Activated CD4-positive, alpha-beta T cell treated with anti-CD3 and anti-CD28 coated beads for 48 hours (primary cell): ENCODE results near the gene KCNF1.

ENCODE experiments used
- DNase-seq: peaks from one replicate; pipeline ENCODE4 v3.0.0-alpha.2; 2020

The KCNF1 gene

GRCh38 chr2:10905006-10905861 lies 6.5 kb upstream of the KCNF1 start:
- no peak for DNase-seq

GRCh38 chr2:10905862-10906143 lies 5.9 kb upstream of the KCNF1 start:
- no peak for DNase-seq

- no peak for DNase-seq
Measured at GRCh38 chr2:10906926-10907625, 4.7 kb upstream of the KCNF1 start.

- DNase-seq: no peak
Measured at GRCh38 chr2:10908195-10908594, 3.5 kb upstream of the KCNF1 start.

GRCh38 chr2:10909050-10909995 lies 2.4 kb upstream of the KCNF1 start:
- DNase-seq: peak; percentile 50

GRCh38 chr2:10909996-10910341 lies 1.8 kb upstream of the KCNF1 start:
- DNase-seq: no peak

GRCh38 chr2:10910625-10911024 lies 1.1 kb upstream of the KCNF1 start:
- DNase-seq: no peak

- no peak for DNase-seq
Measured at GRCh38 chr2:10912076-10912731, 470 bp downstream of the KCNF1 start.

- DNase-seq: no peak
Measured at GRCh38 chr2:10912796-10913455, 1.2 kb downstream of the KCNF1 start.

GRCh38 chr2:10913501-10914271 lies 2.0 kb downstream of the KCNF1 start:
- DNase-seq: no peak

- DNase-seq: no peak
Measured at GRCh38 chr2:10914272-10914693, 2.5 kb downstream of the KCNF1 start.

GRCh38 chr2:10915236-10915635 lies 3.5 kb downstream of the KCNF1 start:
- no peak for DNase-seq

- no peak for DNase-seq
Measured at GRCh38 chr2:10915731-10916276, 4.1 kb downstream of the KCNF1 start.

- DNase-seq: no peak
Measured at GRCh38 chr2:10916953-10917352, 5.2 kb downstream of the KCNF1 start.

- no peak for DNase-seq
Measured at GRCh38 chr2:10917927-10918326, 6.2 kb downstream of the KCNF1 start.

GRCh38 chr2:10918661-10919409 lies 7.1 kb downstream of the KCNF1 start:
- DNase-seq: no peak

- no peak for DNase-seq
Measured at GRCh38 chr2:10919410-10919770, 7.7 kb downstream of the KCNF1 start.

GRCh38 chr2:10919771-10920621 lies 8.3 kb downstream of the KCNF1 start:
- DNase-seq: no peak

GRCh38 chr2:10920764-10921388 lies 9.1 kb downstream of the KCNF1 start:
- DNase-seq: no peak
